ENCODE measurements around the gene HSP90AB1.

The HSP90AB1 gene

DNA sequence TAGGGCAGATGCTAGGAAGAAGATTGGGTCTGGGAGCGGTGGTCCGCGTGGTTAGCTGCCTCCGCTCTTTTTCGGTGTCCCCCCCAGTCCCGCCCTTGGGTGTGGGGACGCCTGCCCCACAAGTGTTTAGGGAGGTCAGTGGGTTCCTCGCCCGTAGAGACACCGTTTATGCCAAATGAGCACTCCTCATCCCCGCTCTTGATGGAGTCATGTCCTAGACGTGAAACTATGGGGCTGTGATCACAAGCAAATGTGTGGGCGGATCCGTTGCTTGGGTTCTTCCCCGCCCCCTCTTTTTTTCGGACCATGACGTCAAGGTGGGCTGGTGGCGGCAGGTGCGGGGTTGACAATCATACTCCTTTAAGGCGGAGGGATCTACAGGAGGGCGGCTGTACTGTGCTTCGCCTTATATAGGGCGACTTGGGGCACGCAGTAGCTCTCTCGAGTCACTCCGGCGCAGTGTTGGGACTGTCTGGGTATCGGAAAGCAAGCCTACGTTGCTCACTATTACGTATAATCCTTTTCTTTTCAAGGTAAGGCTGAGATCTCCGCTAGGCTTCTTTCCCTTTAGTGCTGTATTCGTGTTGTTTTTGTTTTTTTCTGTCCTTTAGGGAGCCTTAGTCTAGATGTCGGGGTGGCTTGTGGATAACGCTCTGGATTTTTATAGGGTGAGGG lies at the start of gene HSP90AB1:
HSP90AB1 (plus strand) TSS at position 439 of the 675 bp plus-strand sequence. CDS start 1,529 bp downstream, outside the sequence.
- DNase-seq = peak; percentile 98

DNA sequence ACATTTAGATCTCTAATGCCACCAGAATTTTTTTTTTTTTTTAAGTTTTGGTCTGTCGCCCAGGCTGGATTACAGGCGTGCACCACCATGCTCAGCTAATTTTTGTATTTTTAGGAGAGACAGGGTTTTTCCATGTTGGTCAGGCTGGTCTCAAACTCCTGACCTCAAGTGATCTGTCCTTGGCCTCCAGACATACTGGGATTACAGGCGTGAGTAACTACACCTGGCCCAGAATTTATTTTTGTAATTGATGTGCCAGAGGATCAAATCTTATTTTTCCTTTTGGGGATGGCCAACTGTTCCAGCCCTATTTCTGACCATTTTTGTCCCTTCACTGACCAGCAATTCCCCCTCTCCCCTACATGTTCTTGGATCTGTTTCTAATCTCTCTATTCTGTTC lies 48.2 kb upstream of the HSP90AB1 start:
- DNase-seq = no peak

DNA sequence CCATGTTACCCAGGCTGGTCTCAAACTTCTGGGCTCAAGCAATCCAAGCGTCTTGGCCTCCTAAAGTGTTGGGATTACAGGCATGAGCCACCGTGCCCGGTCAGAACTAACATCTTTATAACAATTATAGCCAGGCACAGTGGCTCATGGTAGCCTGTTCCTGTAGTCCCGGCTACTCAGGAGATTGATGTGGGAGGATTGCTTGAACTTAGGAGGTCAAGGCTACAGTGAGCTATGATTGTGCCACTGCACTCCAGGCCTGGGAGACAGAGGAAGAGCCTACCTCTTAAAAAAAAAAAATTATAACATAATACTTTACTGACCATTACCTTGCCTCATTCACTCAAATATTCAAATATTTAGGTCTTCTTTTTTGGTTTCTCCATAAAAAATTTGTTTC lies 47.0 kb upstream of the HSP90AB1 start:
- no peak for DNase-seq

DNA sequence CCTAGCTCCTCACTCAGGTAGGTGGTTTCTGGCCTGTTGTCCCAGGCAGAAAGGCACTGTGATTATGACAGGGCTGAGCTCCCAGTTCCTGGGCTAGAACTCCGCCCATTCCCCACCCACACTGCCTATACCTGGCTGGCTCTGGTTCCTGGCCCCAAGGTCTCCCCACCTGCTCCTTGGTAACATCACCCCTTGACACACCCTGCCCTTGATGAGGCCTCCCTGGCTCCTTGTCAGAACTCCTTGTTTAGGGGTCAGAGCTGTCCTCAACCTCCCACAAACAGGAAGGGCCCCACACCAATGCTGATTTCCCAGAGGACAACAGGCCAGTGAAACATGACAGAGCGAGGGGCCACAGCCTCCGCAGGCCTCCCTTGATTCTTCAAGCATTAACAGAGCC lies 45.7 kb upstream of the HSP90AB1 start:
- DNase-seq = no peak

DNA sequence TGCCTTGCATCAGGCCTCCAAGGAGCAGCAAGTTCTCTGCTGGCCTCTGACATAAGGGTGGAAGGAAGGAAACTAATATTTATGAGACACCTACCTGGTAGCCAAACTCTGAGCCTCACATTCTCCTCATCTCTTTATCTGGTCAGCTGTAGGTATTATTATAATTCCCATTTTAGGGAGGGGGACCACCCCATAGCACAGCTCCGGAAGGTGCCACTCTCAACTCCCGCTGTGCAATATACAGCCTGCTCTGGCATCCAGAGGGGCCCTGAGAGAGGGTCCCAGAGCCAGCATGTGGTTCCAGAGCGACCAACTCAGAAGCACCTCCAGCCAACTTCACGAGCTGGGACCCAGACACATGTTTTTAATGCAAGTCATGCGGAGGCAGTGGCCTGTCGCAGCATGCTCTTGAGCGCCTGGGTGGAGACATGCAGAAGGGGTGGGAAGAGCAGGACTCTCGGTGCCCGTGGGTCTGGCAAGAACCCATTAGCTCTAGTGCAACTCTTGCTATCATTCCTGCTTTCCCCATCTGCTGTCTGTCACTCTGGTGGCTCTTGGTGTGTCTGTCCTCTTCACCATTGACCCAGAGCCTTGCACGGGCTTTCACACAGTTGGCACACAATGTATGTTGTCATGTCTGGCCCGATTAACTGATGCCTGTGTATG lies 45.1 kb upstream of the HSP90AB1 start:
- no peak for DNase-seq

DNA sequence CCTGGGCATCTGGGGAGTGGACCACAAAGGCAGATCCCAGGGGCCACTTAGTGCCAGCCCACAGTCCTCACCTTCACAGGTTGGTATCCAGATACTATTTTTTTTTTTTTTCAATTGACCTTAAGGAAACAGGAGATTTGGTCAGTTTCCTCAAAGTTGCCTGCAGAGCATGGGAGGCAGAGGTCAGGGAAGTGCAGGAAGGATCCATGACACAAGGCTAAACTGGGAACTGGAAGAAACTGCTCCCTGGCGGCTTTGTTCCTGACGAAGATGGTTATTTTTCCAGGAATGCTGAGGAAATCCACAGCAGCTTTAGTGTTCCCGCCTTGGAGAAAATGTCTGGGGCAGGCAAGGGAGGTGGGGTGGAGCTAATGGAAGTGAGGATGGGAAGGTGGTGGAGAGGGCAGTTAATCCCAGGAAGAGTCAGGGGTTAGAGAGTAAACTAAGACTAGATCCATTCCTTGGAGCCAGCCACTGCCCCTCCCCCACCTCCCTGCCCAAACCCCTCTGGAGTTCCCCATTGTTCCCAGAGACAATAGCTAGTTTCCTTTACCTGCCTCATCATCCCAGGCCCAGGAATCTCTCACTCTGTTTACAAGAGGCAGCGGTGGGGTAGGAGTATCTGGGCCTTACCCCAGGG lies 44.4 kb upstream of the HSP90AB1 start:
- DNase-seq = no peak

DNA sequence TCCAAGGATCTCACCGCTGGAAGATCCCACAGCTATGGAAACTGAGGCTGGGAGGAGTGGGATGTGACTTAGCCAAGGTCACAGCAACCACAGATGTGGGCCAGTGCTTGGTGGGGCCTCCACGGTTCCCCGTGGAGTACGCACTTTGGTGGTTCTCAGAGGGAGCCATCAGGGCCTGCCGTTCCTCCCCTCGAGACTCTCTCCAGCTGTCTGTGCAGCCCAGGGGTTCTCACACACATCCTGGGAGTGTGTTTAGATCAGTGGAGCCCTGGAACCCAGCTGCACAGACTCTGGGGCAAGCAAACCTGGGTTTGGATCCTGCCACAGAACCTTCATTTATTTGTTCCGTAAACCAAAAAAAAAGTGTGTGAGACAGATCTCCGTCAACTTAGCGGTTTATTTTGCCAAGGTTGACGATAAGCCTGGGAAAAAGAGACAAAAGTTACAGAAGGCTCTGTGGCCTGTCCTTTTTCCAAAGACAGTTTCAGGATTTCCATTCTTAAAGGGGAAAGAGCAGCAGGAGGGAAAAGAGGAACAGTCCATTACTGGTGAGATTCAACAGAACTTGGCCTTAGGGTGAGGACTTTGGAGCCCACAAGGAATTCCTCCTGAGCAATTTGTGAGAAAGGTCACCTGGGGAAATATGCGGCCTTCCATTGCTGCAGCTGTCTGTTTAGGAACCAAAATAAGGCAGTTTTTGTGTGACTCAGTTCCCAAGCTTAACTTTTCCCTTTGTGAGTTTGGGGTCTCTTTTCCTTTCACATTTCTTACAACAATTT lies 43.7 kb upstream of the HSP90AB1 start:
- no peak for DNase-seq

DNA sequence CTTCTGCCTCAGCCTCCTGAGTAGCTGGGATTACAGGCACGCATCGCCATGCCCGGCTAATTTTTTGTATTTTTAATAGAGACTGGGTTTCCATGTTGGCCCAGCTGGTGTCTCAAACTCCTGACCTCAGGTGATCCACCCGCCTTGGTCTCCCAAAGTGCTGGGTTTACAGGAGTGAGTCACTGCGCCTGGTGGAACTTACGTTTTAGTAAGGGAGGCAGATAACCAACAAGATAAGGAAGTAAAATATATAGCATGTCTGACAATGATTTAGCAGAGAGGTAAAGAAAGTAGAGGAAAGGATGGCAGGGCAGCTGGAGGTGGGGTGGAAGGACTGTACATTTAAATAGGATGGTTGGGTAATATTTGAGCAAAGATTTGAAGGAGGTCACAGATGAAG lies 42.9 kb upstream of the HSP90AB1 start:
- DNase-seq = no peak

DNA sequence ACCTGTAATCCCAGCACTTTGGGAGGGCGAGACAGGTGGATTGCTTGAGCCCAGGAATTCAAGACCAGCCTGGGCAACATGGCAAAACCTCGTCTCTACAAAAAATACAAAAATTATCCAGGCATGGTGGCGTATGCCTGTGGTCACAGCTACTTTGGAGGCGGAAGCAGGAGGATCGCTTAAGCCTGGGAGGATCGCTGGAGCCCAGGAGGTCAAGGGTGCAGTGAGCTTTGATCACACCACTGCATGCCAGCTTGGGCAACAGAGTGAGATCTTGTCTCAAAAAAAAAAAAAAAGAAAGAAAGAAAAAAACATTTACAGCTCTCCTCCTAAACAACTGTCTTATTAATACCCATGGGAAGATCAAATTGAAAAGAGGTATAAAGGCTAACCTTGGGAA lies 38.9 kb upstream of the HSP90AB1 start:
- DNase-seq = no peak

DNA sequence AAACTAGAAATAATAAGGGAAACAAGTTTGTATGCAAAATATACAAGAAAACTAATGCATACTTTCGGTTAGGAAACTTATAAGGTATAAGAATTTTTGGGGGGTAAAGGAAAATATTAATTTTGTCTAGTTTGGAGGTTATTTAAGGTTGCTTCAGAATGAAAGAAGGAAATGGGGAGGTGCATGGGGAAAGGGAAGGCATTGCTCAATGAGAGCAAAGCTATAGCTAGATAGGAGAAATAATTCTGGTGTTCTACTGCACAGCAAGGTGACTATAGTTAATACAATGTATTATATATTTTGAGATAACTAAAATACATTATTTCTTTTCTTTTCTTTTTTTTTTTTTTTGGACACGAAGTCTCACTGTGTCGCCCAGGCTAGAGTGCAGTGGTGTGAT lies 35.6 kb upstream of the HSP90AB1 start:
- no peak for DNase-seq

DNA sequence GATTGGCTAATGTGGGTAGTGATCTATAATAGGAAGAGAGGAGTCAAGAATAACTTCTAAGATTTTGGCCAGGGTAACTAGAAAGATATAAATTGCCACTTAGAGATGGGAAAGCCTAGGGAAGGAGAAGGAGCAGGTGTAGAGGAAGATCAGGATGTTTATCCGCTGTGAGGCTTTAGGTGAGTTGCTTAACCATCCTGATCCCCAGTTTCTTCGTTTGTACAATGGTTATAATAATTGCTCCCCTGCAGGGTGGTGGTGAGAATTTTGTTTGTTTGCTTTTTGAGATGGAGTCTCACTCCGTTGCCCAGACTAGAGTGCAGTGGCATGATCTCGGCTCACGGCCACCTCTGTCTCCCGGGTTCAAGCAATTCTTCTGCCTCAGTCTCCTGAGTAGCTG lies 32.6 kb upstream of the HSP90AB1 start:
- no peak for DNase-seq

DNA sequence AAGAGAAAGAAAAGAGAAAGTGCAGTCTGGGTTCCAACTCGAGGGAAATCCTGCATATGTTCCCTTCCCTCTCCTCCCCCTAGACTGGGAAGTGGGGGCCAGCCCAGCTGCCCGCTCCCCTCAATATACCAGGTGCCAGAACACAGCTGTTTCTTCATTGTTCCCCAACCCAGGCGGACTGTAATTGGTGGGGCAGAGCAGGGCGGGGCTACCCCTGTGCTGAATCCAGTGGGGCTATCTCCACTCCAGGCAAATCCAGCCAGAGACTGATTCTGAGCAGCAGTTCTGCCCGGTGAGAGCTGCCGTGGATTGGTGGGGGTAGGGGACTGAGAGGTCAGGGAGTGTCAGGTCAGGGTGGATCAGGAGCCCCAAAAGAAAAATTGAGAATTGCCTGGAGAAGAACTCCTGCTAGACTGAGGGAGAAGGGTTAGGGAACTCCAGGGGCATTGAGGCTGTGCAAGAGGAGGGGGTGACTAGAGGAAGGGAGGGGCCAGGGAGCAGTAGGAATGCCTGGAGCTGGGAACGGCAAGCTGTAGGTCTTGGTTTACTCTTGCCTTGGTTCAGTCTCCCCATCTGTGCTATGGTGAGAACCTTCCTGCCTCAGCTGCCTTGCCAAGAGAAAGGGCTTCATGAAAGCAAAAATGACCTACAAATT lies 30.1 kb upstream of the HSP90AB1 start, which contains the start of gene MYMX:
MYMX (plus strand) TSS at position 250 of the 655 bp plus-strand sequence. CDS start 546 bp downstream, outside the sequence.
- DNase-seq = no peak

DNA sequence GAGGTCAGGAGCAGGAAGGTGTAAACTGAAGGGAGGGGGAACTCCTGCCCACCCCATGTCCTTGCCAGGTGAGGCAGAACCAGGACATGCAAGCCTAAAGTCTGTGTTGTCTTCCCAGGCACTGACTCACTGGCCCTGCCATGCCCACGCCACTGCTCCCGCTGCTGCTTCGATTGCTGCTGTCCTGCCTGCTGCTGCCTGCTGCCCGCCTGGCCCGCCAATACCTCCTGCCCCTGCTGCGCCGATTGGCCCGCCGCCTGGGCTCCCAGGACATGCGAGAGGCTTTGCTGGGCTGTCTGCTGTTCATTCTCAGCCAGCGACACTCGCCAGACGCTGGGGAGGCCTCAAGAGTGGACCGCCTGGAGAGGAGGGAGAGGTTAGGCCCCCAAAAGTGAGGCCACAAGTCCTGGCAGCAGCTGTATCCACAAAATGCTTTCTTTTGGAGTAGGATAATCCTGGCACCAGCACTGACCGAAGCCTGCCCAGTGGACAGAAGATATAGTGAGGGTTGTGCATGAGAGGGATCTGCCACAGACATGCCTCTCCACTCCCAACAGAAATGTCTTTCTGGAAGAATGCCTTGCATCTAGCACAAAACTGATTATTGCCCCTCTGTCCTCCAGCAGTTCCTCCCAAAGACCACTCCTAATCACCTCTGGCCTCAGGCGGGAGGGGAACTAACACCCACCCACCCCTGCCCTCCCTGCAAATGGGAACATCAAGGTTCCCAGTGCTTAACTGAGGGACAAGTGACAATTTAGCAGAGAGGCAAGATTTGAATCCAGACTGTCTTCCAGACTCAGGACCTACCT lies 29.4 kb upstream of the HSP90AB1 start:
- no peak for DNase-seq

DNA sequence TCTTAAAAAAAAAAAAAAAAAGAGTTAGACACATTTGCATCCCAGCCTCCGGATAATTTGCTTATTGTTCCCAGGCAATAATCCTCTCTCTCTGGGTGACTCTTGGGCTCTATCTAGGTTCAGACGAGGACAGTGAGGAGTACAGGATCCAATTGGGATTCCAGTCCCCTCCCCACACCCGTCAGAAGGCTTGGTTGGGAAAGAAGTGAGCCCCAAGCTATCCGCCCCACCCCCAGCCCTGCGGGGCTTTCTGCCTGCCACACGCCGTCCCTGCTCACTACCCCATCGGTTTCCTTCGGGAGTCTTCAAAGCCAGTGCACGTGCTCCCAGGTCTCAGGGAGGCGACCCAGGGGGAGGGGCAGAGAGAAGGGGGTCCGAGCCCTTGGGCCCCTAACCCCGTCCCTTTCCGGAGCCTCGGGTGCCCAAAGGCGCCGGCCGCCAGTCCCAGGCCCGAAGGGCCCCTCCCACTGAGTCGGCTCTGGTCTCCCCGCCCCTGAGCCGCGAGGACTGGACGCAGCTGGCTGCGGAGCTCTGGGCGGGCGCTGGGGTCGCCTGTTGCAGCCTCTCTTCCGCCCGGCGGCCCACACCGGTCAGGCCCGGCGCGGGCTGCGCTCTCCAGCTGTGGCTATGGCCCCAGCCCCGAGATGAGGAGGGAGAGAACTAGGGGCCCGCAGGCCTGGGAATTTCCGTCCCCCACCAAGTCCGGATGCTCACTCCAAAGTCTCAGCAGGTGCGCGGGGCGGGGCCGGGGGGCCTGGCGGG lies 27.7 kb upstream of the HSP90AB1 start:
- no peak for DNase-seq

DNA sequence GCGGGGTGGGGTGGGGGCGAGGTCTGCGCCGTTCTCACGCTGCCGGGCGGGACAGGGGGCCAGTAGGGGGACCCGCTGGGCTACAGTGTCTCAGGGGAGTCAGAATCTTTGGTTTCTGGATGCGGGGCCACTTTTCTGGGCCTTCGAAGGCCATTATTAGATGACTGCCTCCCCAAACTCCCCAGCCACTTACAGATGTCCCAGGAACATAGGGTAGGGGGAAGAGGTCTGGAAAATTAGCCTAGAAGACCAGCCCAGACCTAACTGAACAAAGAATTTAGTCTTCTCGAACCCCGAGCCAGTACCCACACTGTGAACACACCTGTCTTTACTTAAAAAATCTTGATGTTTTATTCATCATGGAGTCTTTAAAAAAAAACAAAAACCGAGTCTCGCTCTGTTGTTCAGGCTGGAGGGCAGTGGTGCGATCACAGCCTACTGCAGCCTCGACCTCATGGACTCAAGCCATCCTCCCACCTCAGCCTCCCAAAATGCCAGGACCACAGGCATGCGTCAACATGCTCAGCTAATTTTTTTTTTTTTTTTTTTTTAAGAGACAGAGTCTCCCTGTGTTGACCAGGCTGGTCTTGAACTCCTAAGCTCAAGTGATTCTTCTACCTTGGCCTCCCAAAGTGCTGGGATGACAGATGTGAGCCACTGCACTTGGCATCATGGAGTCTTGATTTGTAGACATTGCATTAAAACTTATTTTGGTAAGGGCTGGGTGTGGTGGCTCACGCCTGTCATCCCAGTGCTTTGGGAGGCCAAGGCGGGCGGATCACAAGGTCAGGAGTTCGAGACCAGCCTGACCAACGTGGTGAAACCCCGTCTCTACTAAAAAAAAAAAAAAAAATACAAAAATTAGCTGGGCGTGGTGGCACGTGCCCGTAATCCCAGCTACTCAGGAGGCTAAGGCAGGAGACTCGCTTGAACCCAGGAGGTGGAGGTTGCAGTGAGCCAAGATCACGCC lies 26.8 kb upstream of the HSP90AB1 start:
- no peak for DNase-seq

DNA sequence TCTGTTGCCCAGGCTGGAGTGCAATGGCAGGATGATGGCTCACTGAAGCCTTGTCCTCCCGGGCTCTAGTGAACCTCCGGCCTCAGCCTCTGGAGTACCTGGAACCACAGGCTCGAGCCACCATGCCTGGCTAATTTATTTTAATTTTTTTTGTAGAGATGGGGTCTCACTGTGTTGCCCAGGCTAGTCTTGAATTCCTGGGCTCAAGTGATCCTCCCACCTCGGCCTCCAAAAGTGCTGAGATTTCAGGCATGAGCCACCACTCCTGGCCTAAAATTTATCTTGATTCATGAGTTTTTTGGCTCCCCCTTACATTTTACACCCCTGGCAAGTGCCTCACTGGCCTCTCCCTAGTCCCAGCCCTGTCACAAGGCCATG lies 26.0 kb upstream of the HSP90AB1 start:
- no peak for DNase-seq

DNA sequence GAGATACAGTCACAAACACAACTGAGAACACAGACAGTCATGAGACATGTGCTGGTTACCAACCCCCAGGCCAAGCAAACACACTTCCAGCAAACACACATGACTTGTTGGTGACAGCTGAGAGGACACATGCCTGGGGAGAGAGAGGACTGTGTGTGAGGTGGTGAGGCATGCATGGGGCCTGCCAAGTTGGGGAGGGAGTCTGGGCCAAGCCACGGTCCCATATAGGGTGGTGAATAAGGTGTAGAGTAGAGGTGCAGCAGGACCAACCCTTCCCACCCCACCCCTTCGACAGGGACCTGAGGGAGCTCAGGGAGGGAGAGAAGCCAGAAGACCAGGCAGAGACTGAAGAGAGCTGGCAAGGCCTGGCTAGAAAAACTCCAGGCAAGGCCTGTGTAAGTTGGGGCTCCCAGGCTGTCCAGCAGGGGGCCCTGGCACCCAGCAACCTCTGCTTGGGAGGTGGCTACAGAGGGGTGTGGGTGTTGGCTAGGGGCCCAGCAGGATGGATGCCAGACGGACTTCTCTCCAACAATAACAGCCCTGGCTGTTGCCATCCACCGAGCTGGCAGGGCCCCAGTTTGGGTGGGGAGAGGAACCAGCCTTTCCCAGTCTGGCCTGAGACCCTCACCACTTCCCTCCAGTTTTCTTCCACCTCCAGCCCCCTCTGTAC lies 25.5 kb upstream of the HSP90AB1 start:
- peak; percentile 81 for DNase-seq

DNA sequence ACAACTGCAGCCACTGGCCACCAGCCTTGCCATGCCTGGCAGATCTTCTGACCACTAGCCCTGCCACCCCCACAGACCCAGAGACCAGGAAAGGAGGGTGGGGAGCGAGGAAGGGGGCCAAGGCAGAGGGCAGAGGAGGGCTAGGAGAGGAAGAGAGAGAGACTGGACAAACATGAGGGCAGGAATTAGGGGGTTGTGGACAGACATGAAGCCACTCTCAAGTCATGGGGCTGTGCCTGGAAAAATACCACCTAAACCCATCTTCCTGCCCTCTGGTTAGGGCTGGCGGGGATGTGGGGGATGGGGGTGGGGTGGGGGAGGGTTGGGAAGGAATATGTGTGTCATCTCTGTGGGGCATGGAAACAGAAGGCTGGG lies 25.0 kb upstream of the HSP90AB1 start:
- DNase-seq = no peak
